ENCODE measurements around the gene PLLP.

The PLLP gene

DNA sequence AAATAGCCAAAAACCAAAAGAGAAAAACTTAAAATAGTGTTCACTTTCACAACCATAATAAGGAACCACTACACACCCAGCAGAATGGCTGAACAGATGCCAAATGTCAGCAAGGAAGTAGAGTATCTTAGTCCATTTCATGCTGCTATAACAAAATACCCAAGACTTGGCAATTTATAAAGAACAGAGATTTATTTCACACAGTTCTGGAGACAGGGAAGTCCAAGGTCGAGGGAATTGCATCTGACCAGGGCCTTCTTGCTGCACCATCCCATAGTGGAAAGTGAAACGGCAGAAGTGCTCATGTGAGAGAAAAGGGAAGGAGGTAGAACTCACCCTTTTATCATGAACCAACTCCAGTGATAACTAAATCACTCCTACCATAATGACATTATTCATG is 40.3 kb upstream of the PLLP start:
- TF ChIP-seq, protein P1, sequence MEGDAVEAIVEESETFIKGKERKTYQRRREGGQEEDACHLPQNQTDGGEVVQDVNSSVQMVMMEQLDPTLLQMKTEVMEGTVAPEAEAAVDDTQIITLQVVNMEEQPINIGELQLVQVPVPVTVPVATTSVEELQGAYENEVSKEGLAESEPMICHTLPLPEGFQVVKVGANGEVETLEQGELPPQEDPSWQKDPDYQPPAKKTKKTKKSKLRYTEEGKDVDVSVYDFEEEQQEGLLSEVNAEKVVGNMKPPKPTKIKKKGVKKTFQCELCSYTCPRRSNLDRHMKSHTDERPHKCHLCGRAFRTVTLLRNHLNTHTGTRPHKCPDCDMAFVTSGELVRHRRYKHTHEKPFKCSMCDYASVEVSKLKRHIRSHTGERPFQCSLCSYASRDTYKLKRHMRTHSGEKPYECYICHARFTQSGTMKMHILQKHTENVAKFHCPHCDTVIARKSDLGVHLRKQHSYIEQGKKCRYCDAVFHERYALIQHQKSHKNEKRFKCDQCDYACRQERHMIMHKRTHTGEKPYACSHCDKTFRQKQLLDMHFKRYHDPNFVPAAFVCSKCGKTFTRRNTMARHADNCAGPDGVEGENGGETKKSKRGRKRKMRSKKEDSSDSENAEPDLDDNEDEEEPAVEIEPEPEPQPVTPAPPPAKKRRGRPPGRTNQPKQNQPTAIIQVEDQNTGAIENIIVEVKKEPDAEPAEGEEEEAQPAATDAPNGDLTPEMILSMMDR (IDR thresholded peaks at IDR 0.05; ENCODE audit: poor library complexity, severe bottlenecking), result no peak
- no peak for ATAC-seq (ENCODE audit: low read depth)

DNA sequence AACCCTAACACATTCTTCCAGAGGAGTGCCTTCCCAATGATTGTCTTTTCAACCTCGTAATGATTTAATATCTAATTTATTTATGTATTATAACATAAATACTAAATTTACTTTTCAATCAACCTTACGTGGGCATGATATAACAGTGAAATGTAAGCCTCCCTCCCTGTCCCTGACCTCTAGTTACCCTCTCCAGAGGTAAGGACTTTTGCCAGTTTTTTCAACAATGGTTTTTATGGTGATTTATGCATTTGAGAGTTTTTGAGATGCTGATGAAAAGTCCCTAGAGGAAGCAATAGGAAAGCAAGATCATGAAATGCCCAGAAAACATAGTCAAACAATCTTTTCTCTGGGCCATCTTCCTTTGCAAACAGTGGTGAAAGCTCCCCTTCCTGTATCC is 35.2 kb upstream of the PLLP start:
- H3K27me3 ChIP-seq (ENCODE audit: insufficient read depth, poor library complexity, severe bottlenecking), result no peaks in the 10 kb centered on the region
- TF ChIP-seq, protein P1 (IDR thresholded peaks at IDR 0.05; ENCODE audit: poor library complexity, severe bottlenecking), result no peak
- ATAC-seq (ENCODE audit: low read depth) (no peak), DNase-seq (ENCODE audit: low spot score) (no peak)
- H3K27ac ChIP-seq (ENCODE audit: poor library complexity, severe bottlenecking), result no peak overlapping the region
- H3K4me1 ChIP-seq (ENCODE audit: insufficient read depth, poor library complexity, severe bottlenecking), result peaks cover 29% of the 10 kb centered on the region
- H3K4me3 ChIP-seq (ENCODE audit: severe bottlenecking), result no peak overlapping the region
- H3K9me3 ChIP-seq (ENCODE audit: severe bottlenecking), result no peaks in the 10 kb centered on the region
- no peaks in the 10 kb centered on the region for H3K36me3 ChIP-seq (ENCODE audit: low read depth)

More for the DNA sequence above, 40.3 kb upstream of the PLLP start:
- H3K27me3 ChIP-seq (ENCODE audit: insufficient read depth, poor library complexity, severe bottlenecking), result no peaks in the 10 kb centered on the region
- H3K4me1 ChIP-seq (ENCODE audit: insufficient read depth, poor library complexity, severe bottlenecking), result no peaks in the 10 kb centered on the region
- H3K36me3 ChIP-seq (ENCODE audit: low read depth), result no peaks in the 10 kb centered on the region
- no peaks in the 10 kb centered on the region for H3K9me3 ChIP-seq (ENCODE audit: severe bottlenecking)
- no peak overlapping the region for H3K27ac ChIP-seq (ENCODE audit: poor library complexity, severe bottlenecking)
- DNase-seq (ENCODE audit: low spot score), result no peak
- no peak overlapping the region for H3K4me3 ChIP-seq (ENCODE audit: severe bottlenecking)

DNA sequence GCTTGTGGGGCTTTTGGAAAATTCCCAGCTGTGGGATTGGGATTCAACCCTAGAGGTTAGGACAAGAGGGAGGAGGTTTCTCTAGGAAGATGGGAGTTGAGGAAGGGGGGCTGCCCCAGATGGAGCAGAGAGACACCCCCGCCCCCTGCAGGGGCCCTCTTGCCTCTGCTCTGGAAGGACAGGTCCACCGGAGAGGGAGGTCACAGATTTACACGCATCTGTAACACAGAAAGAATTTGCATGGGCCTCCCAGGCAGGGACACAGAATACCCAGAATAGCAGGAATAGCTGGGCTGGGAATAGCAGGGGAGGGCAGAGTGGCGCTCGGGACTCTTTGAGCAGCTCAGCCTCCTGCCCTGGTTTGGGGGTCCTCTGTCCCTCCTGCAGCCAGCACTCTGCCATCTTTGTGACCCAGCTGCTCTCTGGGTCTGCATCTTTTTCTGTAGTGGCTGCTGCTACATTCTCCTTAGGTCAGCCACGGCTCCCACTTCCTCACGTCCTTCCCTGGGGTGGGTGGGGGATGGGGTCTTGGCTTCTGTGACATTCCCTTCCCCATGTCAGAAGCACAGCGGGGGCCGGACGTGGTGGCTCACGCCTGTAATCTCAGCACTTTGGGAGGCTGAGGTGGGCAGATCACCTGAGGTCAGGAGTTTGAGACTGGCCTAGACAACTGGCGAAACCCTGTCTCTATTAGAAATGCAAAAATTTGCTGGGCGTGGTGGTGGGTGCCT is 33.9 kb upstream of the PLLP start:
- TF ChIP-seq, protein P1 (IDR thresholded peaks at IDR 0.05; ENCODE audit: poor library complexity, severe bottlenecking), result no peak
- Histone ChIP-seq H3K4me3 (ENCODE audit: severe bottlenecking) (no peak overlapping the region), H3K27ac (ENCODE audit: poor library complexity, severe bottlenecking) (no peak overlapping the region), H3K36me3 (ENCODE audit: low read depth) (no peaks in the 10 kb centered on the region), H3K9me3 (ENCODE audit: severe bottlenecking) (no peaks in the 10 kb centered on the region), H3K4me1 (ENCODE audit: insufficient read depth, poor library complexity, severe bottlenecking) (peaks cover 36% of the 10 kb centered on the region), H3K27me3 (ENCODE audit: insufficient read depth, poor library complexity, severe bottlenecking) (no peaks in the 10 kb centered on the region)
- ATAC-seq (ENCODE audit: low read depth), result no peak
- DNase-seq (ENCODE audit: low spot score), result no peak

DNA sequence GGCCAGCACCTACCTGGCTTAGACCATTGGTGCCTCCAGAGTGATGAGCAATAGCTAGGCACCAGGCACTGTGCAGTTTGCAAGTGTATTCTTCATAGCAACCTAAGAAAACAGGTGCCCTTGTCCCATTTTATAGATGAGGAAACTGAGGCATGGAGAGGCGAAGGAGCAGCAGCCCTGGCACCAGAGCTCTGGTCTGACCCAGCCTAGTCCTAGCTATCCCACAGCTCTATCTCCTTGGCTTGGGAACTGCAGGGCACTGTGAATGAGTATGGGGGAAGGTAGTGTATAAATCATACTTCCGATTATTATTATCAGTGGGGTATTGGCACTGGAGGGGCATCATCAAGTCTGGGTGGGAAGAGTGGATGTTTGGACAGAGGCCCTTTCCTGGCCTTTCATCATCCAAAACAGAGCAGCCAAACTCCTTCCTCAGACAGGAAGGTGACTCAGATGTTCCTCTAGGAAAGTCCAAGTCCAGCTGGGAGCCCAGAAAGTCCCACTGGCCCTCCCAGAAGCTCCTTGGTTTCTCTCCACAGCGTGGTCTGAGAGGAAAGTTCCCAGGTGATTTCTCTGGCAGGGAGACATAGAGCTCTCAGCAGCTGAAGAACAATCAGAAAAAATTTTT is 32.0 kb upstream of the PLLP start:
- Histone ChIP-seq H3K36me3 (ENCODE audit: low read depth) (no peaks in the 10 kb centered on the region), H3K27ac (ENCODE audit: poor library complexity, severe bottlenecking) (peak overlapping the region; percentile 43), H3K4me3 (ENCODE audit: severe bottlenecking) (no peak overlapping the region), H3K9me3 (ENCODE audit: severe bottlenecking) (no peaks in the 10 kb centered on the region), H3K27me3 (ENCODE audit: insufficient read depth, poor library complexity, severe bottlenecking) (no peaks in the 10 kb centered on the region), H3K4me1 (ENCODE audit: insufficient read depth, poor library complexity, severe bottlenecking) (peaks cover 36% of the 10 kb centered on the region)
- TF ChIP-seq, protein P1 (IDR thresholded peaks at IDR 0.05; ENCODE audit: poor library complexity, severe bottlenecking), result no peak
- peak; percentile 84 for ATAC-seq (ENCODE audit: low read depth)
- no peak for DNase-seq (ENCODE audit: low spot score)

GRCh38 chr16:57315416-57315815 is 30.9 kb upstream of the PLLP start:
- no peak for ATAC-seq (ENCODE audit: low read depth)

More at GRCh38 chr16:57315416-57315815, 30.9 kb upstream of the PLLP start:
- H3K4me1 ChIP-seq (ENCODE audit: insufficient read depth, poor library complexity, severe bottlenecking), result peaks cover 36% of the 10 kb centered on the region
- H3K27ac ChIP-seq (ENCODE audit: poor library complexity, severe bottlenecking), result peak overlapping the region; percentile 43
- TF ChIP-seq, protein P1 (IDR thresholded peaks at IDR 0.05; ENCODE audit: poor library complexity, severe bottlenecking), result no peak
- H3K36me3 ChIP-seq (ENCODE audit: low read depth), result no peaks in the 10 kb centered on the region
- H3K9me3 ChIP-seq (ENCODE audit: severe bottlenecking), result no peaks in the 10 kb centered on the region
- no peaks in the 10 kb centered on the region for H3K27me3 ChIP-seq (ENCODE audit: insufficient read depth, poor library complexity, severe bottlenecking)
- no peak overlapping the region for H3K4me3 ChIP-seq (ENCODE audit: severe bottlenecking)
- DNase-seq (ENCODE audit: low spot score), result no peak

Data from RWPE2 (cell line).